Stimulated activated CD4-positive, alpha-beta T cell treated with anti-CD3 and anti-CD28 coated beads, Interleukin-1b, Interleukin-23, amount 100 ng/mL, for 1 hour (primary cell): ENCODE measurements around the gene CCDC51.
A peak's percentile ranks its signal among the peaks of the same experiment; 100 is the strongest.

ENCODE experiments used
- DNase-seq, 2 donors: peaks; one replicate each; pipeline ENCODE4 v3.0.0-alpha.2; 2020; ENCODE audit warnings: low read depth in 2 of 2

Gene CCDC51

GRCh38 chr3:48434591-48435222 is 5.2 kb downstream of the CCDC51 start:
- DNase-seq = no peak

- DNase-seq = no peak
These were observed 6.3 kb downstream of the CCDC51 start for GRCh38 chr3:48433472-48434118.

GRCh38 chr3:48432411-48433371 is 7.2 kb downstream of the CCDC51 start:
- DNase-seq = no peak

GRCh38 chr3:48431224-48432029 is 8.5 kb downstream of the CCDC51 start:
- no peak for DNase-seq

- no peak for DNase-seq
These were observed 9.2 kb downstream of the CCDC51 start for GRCh38 chr3:48430708-48431101.

- no peak for DNase-seq
These were observed 9.8 kb downstream of the CCDC51 start, which contains the start of gene PLXNB1 for GRCh38 chr3:48429960-48430707. TSS of gene PLXNB1 (minus strand) at chr3:48430086. CDS start at chr3:48424611, 5,475 bp downstream.

- peak in 1 of 2 donors; percentile 30 for DNase-seq
These were observed 10.5 kb downstream of the CCDC51 start for GRCh38 chr3:48429317-48429959.

GRCh38 chr3:48428572-48429316 is 11.2 kb downstream of the CCDC51 start:
- no peak for DNase-seq

GRCh38 chr3:48428088-48428571 is 11.8 kb downstream of the CCDC51 start:
- no peak for DNase-seq

GRCh38 chr3:48427630-48427962 is 12.3 kb downstream of the CCDC51 start:
- no peak for DNase-seq

GRCh38 chr3:48426944-48427629 is 12.8 kb downstream of the CCDC51 start:
- no peak for DNase-seq

GRCh38 chr3:48426401-48426909 is 13.5 kb downstream of the CCDC51 start:
- DNase-seq = no peak

- DNase-seq = no peak
These were observed 14.6 kb downstream of the CCDC51 start for GRCh38 chr3:48425281-48425812.

GRCh38 chr3:48423883-48424695 is 15.8 kb downstream of the CCDC51 start:
- no peak for DNase-seq

- no peak for DNase-seq
These were observed 16.6 kb downstream of the CCDC51 start for GRCh38 chr3:48423241-48423882.

- no peak for DNase-seq
These were observed 17.2 kb downstream of the CCDC51 start for GRCh38 chr3:48422681-48423080.

GRCh38 chr3:48422272-48422671 is 17.6 kb downstream of the CCDC51 start:
- DNase-seq = no peak
